ENCODE data around the gene ALLC.

- TF ChIP-seq TAF1 (IDR thresholded peaks at IDR 0.05; ENCODE audit: borderline replicate concordance, low read depth, low read length), result no peak
- TF ChIP-seq POLR2A (IDR thresholded peaks at IDR 0.05; ENCODE audit: low read depth, low read length), result no peak
Measured at GRCh38 chr2:3631851-3632659, 25.9 kb upstream of the ALLC start.
